GM20000 (cell line): Measurements from ENCODE around the gene PSTK.

ENCODE experiments used
- DNase-seq: peaks from one replicate; pipeline ENCODE4 v3.0.0; 2012; ENCODE audit warnings: low spot score
- TF ChIP-seq, protein P1 (sequence below): IDR thresholded peaks from 2 replicates; pipeline ENCODE4 v1.5.1; 2012; ENCODE audit warnings: mild to moderate bottlenecking, control low read depth; ENCODE audit errors: extremely low read depth, missing control alignments

PSTK gene, protein sequence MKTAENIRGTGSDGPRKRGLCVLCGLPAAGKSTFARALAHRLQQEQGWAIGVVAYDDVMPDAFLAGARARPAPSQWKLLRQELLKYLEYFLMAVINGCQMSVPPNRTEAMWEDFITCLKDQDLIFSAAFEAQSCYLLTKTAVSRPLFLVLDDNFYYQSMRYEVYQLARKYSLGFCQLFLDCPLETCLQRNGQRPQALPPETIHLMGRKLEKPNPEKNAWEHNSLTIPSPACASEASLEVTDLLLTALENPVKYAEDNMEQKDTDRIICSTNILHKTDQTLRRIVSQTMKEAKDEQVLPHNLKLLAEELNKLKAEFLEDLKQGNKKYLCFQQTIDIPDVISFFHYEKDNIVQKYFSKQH

DNA sequence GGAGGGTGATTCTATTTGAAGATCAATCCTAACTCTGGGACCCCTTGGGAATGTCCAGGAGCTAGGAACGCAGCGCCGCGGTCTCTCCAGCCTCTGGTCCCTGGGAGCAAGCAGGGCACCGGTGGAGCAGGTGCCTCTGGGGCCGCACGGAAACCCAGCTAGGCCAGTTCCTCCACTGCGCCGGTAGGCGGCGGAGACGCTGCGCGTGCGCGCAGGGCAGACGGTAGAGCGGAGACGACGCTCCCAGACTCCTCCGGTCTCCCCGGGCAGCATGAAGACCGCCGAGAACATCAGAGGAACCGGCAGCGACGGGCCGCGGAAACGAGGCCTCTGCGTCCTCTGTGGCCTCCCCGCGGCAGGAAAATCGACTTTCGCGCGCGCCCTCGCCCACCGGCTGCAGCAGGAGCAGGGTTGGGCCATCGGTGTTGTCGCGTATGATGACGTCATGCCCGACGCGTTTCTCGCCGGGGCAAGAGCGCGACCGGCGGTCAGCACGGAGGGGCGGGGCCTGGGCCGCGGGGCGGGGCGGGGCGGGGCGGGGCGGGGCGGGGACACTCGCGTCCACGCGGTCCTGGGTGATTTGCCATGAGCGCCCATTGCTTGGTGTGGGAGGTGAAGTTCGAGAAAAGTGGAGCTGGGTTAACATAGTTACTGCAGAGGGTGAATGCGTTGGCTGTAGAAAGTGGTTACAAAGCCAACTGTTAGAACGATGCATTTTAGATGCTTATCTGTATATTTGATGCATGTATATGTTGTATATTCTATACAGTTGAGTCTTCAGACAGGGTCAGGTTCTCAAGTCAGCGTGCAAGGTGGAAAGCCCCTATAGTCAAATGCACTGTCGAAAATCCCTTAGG is at the start of gene PSTK:
PSTK (plus strand) TSS at position 193 of the 857 bp plus-strand sequence; CDS start at position 272, 79 bp downstream.
- peak; percentile 96 for DNase-seq
- TF ChIP-seq, protein P1, sequence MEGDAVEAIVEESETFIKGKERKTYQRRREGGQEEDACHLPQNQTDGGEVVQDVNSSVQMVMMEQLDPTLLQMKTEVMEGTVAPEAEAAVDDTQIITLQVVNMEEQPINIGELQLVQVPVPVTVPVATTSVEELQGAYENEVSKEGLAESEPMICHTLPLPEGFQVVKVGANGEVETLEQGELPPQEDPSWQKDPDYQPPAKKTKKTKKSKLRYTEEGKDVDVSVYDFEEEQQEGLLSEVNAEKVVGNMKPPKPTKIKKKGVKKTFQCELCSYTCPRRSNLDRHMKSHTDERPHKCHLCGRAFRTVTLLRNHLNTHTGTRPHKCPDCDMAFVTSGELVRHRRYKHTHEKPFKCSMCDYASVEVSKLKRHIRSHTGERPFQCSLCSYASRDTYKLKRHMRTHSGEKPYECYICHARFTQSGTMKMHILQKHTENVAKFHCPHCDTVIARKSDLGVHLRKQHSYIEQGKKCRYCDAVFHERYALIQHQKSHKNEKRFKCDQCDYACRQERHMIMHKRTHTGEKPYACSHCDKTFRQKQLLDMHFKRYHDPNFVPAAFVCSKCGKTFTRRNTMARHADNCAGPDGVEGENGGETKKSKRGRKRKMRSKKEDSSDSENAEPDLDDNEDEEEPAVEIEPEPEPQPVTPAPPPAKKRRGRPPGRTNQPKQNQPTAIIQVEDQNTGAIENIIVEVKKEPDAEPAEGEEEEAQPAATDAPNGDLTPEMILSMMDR = peak; percentile 84

DNA sequence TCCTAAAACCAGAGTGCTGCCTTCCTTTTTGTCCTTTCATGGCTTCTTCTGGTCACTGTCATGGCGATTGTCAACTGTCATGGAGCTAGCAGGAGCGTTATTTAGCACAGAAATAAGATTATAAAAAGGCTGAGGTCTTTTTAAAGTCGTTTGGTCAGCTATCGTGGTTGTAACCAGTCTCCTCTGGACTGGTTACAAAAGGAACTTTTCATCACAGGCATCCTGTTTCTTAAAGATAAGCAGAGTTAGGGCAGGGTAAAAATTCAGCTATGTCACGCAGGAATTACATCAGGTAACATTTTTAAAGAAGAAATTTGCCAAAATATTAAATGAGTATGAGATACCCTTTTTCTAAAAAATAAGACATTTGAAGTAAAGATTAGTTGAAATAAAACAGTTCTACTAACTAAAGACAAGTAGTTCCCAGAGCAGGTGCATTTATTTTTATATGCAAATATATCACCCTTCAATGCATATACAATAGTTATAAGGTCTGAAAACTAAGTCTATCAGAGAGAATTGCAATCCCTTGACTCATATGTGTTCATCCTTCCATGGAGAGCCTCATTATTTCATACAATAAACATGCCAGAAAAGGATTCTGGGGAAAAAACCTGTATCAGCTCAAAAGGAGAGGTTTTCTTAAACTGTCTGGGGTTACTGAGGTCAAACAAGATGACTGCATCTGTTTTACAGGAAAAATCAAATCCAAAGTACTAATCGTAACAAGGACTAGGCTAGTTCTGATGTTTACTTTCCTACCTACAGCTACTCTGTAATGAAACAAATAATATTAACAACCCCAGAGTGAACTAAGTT is 48.9 kb upstream of the PSTK start:
- no peak for DNase-seq
- TF ChIP-seq, protein P1 = no peak

DNA sequence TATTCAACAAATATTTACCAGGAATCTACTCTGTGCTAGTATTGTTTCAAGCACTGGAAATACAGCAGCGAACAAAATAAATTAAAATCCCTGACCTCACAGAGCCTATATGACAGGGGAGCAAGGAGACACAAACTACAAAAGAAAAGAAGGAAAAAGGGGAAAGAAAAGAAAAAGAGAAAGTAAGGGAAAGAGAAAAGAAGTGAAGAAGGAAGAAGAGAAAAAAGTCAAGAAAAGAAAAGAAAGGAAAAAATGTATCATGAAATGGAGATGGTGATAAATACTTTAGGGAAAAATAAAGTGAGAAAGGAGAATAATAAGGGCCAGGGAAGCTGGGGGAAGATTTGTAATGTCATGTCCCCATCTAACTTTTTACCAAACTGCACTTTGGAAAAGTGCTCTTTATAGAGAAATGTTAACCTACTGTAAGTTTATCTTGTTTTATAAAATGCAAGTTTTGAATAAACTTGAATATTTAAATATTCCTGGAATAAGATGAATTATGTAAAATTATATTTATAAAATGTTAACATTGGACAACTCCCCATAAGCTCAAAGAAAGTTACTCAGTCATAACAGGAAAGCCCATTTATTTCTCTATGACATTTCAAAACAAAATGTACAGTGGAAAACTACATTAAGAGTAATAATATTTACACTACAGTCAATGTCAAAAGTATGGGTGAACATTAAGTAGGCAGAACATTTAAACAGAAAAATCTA is 40.9 kb upstream of the PSTK start:
- TF ChIP-seq, protein P1 = no peak
- DNase-seq = no peak

DNA sequence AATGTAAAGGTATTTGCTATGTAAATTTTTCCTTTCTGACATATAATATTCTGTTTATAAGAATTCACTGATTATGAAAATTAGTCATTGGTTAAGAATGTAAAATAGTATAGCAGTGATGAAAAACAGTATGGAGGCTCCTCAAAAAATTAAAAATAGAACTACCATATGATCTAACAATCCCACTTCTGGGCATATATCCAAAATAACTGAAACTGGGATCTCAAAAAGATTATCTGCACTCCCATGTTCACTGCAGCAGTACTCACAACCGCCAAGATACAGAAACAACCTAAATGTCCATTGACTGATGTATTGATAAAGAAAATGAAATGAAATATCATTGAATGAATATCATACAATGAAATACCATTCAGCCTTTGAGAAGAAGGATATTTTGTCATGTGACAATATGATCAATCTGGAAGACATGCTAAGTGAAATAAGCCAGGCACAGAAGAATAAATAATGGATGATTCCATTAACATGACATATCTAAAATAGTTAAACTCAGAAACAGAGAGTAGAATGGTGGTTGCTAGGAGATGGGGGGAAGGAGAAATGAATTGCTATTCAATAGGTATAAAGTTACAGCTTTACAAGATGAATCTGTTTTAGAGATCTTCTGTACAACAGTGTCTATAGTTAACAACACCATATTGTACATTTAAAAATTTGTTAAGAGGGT is 40.2 kb upstream of the PSTK start:
- TF ChIP-seq, protein P1 = no peak
- DNase-seq = no peak

DNA sequence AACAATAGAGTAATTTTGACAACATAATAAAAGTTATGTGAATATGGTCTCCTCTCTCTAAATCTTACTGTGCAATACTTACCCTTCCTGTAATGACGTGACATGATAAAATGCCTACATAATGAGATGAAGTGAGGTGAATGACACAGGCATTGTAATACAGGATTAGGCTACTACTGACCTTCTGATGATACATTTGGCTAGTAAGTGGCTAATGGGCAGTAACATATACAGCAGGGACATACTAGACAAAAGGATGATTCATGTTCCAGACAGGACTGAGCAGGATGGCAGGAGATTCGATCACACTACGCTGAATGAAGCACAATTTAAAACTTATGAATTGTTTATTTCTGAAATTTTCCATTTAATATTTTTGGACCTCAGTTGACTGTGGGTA is 30.9 kb upstream of the PSTK start:
- DNase-seq = no peak

More for the DNA sequence above, 30.9 kb upstream of the PSTK start:
- TF ChIP-seq, protein P1 = no peak
